Measurements from ENCODE around the gene CST7.

The CST7 gene

GRCh38 chr20:24964506-24964840, 15.4 kb downstream of the CST7 start:
- no peak for DNase-seq (ENCODE audit: low read depth)

GRCh38 chr20:24965065-24965919, 16.2 kb downstream of the CST7 start:
- no peak for DNase-seq (ENCODE audit: low read depth)

GRCh38 chr20:24966317-24967012, 17.4 kb downstream of the CST7 start:
- DNase-seq (ENCODE audit: low read depth) = no peak

- DNase-seq (ENCODE audit: low read depth) = no peak
Observed at GRCh38 chr20:24968278-24968800, 19.3 kb downstream of the CST7 start.

- DNase-seq (ENCODE audit: low read depth) = no peak
Observed at GRCh38 chr20:24969186-24970029, 20.3 kb downstream of the CST7 start.

DNA sequence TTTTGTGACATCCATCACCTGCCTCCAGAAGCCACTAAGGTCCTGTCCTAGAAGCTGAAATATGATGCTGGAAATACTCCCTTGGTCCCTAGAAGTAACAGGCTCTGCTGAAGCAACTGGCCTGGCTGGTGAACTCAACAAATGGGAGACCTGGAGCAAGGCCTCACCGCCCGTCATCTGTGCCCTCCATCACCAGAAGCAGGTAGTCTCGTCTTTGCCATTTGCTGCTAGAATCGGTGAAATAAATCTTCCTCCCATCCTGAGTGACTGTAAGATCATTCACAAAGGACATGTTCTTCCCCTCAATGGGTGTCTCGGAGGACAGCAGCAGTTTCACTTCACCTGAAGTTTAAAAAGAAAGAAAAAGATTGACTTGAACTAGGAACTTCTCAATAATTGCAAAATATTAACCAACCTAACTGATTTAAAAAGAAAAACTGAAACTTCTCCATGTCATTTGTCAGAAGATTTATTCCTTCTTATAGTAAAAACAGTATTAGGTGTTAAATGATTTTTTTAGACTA, 21.0 kb downstream of the CST7 start:
- no peak for DNase-seq (ENCODE audit: low read depth)

DNA sequence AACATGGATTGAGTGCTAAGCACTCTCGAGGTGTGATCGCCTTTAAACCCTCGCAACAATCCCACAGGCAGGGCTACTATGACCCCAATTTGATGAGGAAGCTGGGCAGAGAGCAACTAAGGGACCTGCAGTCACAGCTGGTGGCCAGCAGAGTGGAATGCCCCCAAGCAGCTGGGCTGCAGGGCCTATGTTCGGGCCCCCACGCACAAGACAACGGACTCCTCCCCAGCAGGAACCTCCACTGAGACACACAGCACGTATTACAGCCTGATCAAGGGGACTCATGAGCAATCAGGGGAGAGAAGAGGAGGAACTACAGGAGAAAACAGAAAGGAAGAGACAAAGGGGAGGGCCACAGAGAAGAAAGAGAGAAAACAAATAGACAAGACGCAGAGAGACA, 21.7 kb downstream of the CST7 start:
- DNase-seq (ENCODE audit: low read depth) = no peak

- DNase-seq (ENCODE audit: low read depth) = no peak
Observed at GRCh38 chr20:24971376-24972101, 22.5 kb downstream of the CST7 start.

- no peak for DNase-seq (ENCODE audit: low read depth)
Observed at GRCh38 chr20:24972341-24972740, 23.3 kb downstream of the CST7 start.

DNA sequence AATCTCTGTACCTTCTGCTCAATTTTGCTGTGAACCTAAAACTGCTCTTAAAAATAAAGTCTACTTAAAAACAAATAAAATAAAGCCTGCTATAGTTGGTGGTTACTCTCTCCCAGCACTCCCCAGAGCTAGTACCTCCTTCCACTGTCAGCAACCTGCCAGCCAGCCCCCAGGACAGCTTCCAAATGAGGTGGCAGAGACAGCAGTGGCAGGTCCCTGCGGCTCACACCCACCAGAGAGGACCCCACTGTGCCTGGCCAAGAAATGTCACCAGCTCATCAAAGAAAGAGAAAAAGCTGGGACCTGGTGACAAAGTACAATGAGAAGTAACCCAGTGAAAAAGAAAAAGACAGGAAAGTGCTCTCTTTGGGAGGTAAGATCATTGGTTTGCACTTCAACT, 28.3 kb downstream of the CST7 start:
- no peak for DNase-seq (ENCODE audit: low read depth)

DNA sequence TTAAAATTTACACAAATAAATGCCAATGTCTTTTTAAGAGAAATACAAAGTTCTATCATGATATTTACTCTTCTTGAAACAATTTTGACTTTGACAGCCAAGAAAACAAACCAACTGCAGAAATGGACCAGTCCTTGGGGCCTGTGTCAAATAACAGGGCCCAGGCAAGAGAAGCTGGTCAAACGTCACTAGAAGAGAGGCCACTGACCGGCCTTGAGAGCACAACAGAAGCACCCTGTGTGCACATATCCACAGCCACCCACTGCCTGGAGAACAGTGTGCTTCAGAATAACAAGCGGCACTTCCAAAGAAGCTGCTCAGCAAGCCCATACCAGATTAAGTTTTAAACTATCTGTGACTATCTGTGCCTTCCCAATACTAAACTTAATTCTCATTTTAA, 28.7 kb downstream of the CST7 start:
- no peak for DNase-seq (ENCODE audit: low read depth)

GRCh38 chr20:24978513-24978912, 29.4 kb downstream of the CST7 start:
- no peak for DNase-seq (ENCODE audit: low read depth)

GRCh38 chr20:24979036-24979960, 30.2 kb downstream of the CST7 start:
- DNase-seq (ENCODE audit: low read depth) = no peak

DNA sequence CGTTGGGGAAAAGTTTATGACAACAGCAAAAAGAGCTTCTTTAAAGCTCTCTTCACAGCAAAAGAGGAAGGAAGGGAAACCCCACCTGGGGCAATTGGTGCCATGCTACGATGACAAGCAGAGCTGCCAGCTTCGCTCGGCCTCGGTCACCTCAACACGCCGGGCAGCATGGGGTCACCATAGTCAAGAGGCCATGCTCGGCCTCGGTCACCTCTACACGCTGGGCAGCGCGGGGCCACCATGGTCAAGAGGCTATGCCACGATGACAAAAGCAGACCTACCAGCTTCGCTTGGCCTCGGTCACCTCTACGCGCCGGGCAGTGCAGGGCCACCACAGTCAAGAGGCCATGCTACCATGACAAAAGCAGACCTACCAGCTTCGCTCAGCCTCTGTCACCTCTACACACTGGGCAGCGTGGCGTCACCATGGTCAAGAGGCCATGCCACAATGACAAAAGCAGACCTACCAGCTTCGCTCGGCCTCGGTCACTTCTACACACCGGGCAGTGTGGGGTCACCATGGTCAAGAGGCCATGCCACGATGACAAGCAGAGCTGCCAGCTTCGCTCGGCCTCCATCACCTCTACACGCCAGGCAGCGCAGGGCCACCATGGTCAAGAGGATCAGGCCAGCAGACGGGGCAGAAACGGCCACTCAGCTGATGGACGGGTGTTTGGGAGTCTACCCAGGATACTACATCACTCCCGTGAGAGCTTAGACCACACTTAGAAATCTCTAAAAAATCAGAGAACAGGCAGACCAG, 31.4 kb downstream of the CST7 start:
- no peak for DNase-seq (ENCODE audit: low read depth)

DNA sequence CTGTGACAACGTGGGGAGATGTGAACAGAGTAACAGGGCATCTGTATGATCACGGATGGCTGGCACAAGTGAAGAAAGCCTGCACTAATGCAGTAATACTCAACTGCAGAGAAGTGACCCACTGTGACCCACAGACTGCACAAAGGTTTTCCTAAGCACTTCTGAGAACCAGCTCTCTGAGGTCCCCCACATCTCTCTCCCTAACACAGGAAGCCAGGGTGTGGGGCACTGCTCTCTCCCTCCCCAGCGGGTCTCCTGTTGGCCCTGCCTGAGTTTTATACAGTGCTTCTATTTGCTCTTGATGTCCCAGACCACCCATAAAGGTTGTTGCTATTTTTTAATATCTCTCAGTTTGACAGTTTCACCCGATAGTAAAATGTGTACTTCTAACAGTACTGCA, 32.2 kb downstream of the CST7 start:
- DNase-seq (ENCODE audit: low read depth) = no peak

GRCh38 chr20:24981790-24982189, 32.7 kb downstream of the CST7 start:
- no peak for DNase-seq (ENCODE audit: low read depth)

DNA sequence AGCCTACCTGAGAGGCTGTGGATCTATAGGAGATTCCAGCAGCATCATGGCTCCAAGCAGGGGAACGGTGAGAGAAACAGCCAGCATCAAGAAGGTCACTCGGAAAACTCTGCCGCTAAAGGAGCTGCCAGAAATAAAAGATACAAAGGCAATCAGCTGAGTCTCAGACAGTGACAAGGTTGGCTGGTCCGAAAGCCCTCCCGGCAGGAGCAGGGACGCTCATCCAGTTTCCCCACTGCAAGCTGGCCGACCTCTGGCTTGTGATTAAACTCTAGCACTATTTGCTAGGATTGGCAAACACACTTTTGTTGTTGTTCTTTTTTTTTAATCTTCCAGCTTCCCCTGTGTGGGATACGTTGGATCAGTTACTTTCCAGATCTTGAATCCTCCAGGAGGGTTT, 34.8 kb downstream of the CST7 start:
- DNase-seq (ENCODE audit: low read depth) = no peak

GRCh38 chr20:24984961-24985640, 36.0 kb downstream of the CST7 start:
- no peak for DNase-seq (ENCODE audit: low read depth)

GRCh38 chr20:24985802-24986201, 36.7 kb downstream of the CST7 start:
- DNase-seq (ENCODE audit: low read depth) = no peak

Measured in HS-27A (cell line).